MG63 (cell line): ENCODE results near the gene ADGRV1. TPM values are rescaled to one million over a fixed set of nuclear protein-coding genes. Genes with fewer than 3 reads are reported as not detected.

ENCODE experiments used
- DNase-seq: peaks from one replicate; pipeline ENCODE4 v3.0.0-alpha.2; 2020
- H3K27me3 ChIP-seq: fragments of 250-450 bp; sonication (Bioruptor Pico); 2 replicates; pipeline ENCODE4 v1.5.1; 2020; ENCODE audit warnings: mild to moderate bottlenecking, moderate library complexity
- H3K36me3 ChIP-seq: fragments of 250-450 bp; sonication (Bioruptor Pico); 2 replicates; pipeline ENCODE4 v1.5.1; 2020; ENCODE audit warnings: mild to moderate bottlenecking, moderate library complexity
- H3K4me3 ChIP-seq: fragments of 250-450 bp; sonication (Bioruptor Pico); 2 replicates; pipeline ENCODE4 v1.5.1; 2020; ENCODE audit warnings: mild to moderate bottlenecking, moderate library complexity
- H3K9me3 ChIP-seq: fragments of 250-450 bp; sonication (Bioruptor Pico); 2 replicates; pipeline ENCODE4 v1.5.1; 2020; ENCODE audit warnings: mild to moderate bottlenecking, moderate library complexity
- total RNA-seq: library from RNA; depleted of rRNA; stranded (reverse); fragments of >200 nt; shearing (Covaris generic); gene quantifications from 2 replicates; pipeline ENCODE4 v1.2.3, GENCODE V29; 2014; ENCODE audit warnings: low replicate concordance; rRNA removed

ADGRV1 gene
- 0.13 TPM in 1 of 2 replicates, not detected in the other for total RNA-seq

DNA sequence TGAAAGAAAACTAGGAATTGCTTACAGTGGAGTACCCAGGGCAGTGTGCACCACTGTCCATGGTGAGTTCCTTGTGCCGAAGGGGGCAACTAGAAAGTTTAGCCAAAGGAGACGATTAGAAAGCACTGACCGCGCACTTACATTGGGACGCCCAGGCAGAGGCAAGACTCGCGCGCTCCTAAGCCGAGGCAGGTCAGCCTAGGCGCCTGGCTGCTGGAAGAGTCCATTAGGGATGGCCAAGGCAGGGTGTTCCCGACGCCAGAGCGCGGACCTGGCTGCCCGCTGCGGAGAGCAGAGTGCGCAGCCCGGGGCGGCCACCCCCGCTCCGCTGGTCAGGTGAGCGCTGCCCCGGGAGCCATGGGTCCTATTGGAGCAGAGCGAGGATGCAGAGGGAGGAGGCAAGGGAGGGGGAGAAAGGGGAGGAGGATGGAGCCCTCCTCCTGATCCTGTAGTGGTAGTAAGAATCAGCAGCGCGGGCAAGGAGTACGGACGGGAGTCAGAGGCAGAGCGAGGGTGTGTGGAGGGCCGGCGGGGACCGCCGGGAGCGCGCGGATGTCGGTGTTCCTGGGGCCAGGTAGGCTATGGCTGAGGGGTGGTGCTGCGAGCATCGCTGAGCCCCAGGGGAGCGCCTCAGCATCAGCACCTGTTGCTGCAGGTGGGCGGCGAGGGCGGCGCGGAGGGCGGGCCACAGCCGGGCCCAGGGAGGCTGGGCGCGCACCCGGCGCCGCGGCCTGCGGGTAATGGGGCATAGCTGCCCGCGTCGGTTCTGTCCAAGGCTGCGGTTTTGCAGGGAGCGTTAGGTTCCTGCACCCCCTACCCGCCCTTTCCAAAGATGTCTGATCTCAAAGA is at the start of gene ADGRV1:
TSS of gene ADGRV1 (plus strand) at position 454 of the 849 bp plus-strand sequence. CDS start at position 553, 99 bp downstream.
- H3K9me3 ChIP-seq = no peaks in the 10 kb centered on the region
- peaks cover 85% of the 10 kb centered on the region for H3K27me3 ChIP-seq
- no peaks in the 10 kb centered on the region for H3K36me3 ChIP-seq
- no peak within 1 kb of the TSS; the same call in 1 of the 2 replicates for H3K4me3 ChIP-seq
- DNase-seq = peak; percentile 59

DNA sequence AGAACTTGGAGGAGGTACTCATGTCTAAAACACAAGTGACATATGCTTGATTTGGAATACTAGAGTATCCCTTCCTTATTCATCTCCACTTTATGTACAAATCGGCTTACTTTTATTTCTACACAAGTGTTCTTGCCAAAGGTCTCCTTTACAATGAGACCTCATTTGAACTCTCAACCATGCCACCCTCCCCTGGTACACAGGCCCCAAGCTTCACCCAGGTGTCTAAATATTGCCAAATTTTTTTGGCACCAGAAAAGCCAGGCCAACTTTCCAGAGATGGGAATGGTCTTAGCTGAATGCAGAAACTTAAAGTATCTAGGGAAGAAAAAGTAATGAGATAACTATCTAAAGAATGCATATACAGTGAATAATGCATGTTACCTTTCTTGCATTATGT is 48.2 kb upstream of the ADGRV1 start:
- Histone ChIP-seq H3K27me3 (no peaks in the 10 kb centered on the region), H3K4me3 (no peak overlapping the region), H3K9me3 (no peaks in the 10 kb centered on the region), H3K36me3 (peaks cover 2% of the 10 kb centered on the region)
- DNase-seq = no peak

DNA sequence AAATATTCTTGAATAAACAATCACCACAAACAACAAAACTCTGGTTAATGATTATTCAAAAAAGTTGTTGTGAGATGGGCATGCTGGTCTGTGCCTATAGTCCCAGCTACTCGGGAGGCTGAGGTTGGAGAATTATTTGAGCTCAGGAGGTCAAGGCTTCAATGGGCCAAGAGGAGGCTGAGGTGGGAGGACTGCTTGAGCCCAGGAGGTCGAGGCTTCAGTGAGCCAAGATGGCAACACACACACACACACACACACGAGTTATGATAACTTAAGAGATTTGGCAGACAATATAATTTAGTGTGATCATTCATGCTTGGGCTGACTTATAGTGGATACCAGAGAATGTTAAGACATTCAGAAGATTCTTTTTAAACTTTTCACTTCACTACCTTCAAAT is 44.1 kb upstream of the ADGRV1 start:
- Histone ChIP-seq H3K36me3 (peaks cover 25% of the 10 kb centered on the region), H3K4me3 (no peak overlapping the region), H3K9me3 (no peaks in the 10 kb centered on the region), H3K27me3 (no peaks in the 10 kb centered on the region)
- no peak for DNase-seq

- Histone ChIP-seq H3K27me3 (no peaks in the 10 kb centered on the region), H3K4me3 (no peak overlapping the region), H3K9me3 (no peaks in the 10 kb centered on the region), H3K36me3 (peaks cover 49% of the 10 kb centered on the region)
- DNase-seq = no peak
Observed at GRCh38 chr5:90518661-90519060, 39.9 kb upstream of the ADGRV1 start.

- DNase-seq = no peak
- no peaks in the 10 kb centered on the region for H3K9me3 ChIP-seq
- H3K4me3 ChIP-seq = no peak overlapping the region
- H3K36me3 ChIP-seq = peaks cover 52% of the 10 kb centered on the region
- H3K27me3 ChIP-seq = no peaks in the 10 kb centered on the region
Observed at GRCh38 chr5:90519081-90519480, 39.5 kb upstream of the ADGRV1 start.

- DNase-seq = no peak
- H3K36me3 ChIP-seq = peaks cover 17% of the 10 kb centered on the region
- peaks cover 20% of the 10 kb centered on the region for H3K27me3 ChIP-seq
- H3K9me3 ChIP-seq = no peaks in the 10 kb centered on the region
- peak overlapping the region; percentile 85 for H3K4me3 ChIP-seq
Observed at GRCh38 chr5:90528601-90529193, 29.9 kb upstream of the ADGRV1 start.

- peak; percentile 99 for DNase-seq
- Histone ChIP-seq H3K4me3 (peak within 1 kb of the TSS; percentile 85), H3K36me3 (peaks cover 11% of the 10 kb centered on the region), H3K9me3 (no peaks in the 10 kb centered on the region), H3K27me3 (peaks cover 26% of the 10 kb centered on the region)
Observed at GRCh38 chr5:90529194-90529938, 29.2 kb upstream of the ADGRV1 start, which contains the start of gene LYSMD3. Gene LYSMD3, minus strand, starts transcription at chr5:90529584. Its CDS starts 4,295 bp downstream, at chr5:90525289.

DNA sequence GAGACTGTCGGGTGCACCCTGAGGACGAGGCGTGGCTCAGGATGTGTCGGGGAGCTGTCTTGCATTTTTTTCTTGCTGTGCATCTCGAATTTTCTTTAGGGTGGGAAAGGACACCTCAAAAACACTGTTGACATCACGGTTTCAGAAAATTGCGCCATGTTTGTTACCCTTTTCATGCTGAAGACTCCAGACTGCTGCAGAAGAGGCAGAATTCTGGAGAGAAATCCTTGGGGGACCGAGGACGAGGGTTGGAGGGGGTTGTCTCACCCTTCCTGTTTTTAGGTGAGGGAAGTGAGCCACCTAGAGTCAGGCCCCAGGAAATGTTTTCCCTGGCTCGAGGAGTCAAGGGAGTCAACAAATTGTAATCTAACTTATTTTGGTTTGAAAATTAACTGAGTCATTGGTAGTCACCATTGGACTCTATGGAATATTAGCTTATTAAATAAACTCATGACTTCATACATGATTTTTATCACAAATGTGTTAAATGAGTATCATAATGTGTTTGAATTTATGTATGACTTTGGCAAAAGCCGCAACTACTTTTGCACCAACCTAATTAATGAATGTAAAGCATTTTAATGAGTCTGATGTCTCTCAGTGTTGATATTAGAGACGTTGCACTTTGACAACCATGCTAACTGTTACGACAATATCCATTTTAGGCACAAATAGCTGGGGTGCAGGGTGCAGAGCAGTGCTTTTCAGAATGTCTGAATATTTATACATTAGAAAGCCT is 28.5 kb upstream of the ADGRV1 start:
- no peaks in the 10 kb centered on the region for H3K9me3 ChIP-seq
- peak overlapping the region; percentile 85 for H3K4me3 ChIP-seq
- DNase-seq = peak; percentile 83
- peaks cover 4% of the 10 kb centered on the region for H3K36me3 ChIP-seq
- peaks cover 32% of the 10 kb centered on the region for H3K27me3 ChIP-seq

DNA sequence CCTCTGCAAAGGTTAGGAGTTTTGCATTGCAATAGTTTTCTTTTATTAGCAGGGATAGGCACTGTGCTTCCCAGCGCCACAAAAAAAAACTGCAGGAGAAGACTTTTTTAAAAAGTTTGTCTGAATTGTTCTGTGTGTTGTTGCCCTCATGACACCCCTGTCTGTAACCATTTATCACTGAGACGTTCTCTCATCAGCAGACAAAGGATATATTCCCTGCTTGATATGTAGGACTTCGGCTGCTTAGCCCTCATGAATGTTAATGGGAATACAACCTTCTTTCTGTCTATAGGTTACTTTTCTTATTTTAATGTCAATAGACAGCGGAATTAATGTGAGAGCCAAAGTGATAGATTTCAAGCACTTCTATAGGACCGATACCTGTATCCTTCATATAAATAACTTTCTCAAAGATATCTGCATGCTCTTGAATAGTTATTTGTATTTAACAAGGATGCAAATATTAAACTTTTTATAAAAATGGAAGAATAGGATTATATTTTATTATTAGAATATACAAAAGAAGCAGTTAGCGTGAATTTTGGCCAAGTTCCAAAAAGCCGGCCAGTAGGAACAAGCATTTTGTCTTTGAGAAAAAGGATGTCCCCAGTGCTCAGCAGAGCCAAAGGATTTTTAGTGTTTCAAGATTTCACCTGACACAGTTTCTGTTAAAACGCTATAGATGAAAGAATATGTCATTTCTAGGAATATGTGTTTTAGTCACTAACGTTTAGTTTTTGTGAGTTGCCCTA is 27.7 kb upstream of the ADGRV1 start:
- Histone ChIP-seq H3K9me3 (no peaks in the 10 kb centered on the region), H3K27me3 (peaks cover 32% of the 10 kb centered on the region), H3K4me3 (no peak overlapping the region), H3K36me3 (peaks cover 2% of the 10 kb centered on the region; the same call in 1 of the 2 replicates)
- no peak for DNase-seq

GRCh38 chr5:90533794-90534193 is 24.8 kb upstream of the ADGRV1 start:
- H3K9me3 ChIP-seq = no peaks in the 10 kb centered on the region
- no peak overlapping the region for H3K4me3 ChIP-seq
- H3K27me3 ChIP-seq = peaks cover 36% of the 10 kb centered on the region
- H3K36me3 ChIP-seq = no peaks in the 10 kb centered on the region
- no peak for DNase-seq

DNA sequence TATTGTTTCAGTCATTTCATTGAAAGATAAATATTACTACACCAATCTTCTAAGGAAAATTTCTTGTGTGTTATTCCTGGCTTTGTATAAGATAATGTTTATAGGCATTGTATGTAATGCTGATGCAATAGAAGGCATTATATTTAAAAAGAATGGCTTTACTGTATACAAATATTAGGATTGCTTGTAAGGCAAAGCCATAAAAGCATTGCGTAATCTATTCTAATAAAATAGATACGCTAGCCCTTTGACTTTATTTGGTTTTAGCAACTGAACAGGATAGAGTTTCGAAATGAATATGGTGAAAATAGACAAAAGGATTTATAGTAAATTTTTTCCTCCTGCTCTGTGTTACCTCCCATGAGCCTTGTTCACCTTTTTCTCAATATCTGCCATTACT is 23.7 kb upstream of the ADGRV1 start:
- DNase-seq = no peak
- Histone ChIP-seq H3K36me3 (no peaks in the 10 kb centered on the region), H3K9me3 (no peaks in the 10 kb centered on the region), H3K4me3 (no peak overlapping the region), H3K27me3 (peaks cover 36% of the 10 kb centered on the region)

- H3K9me3 ChIP-seq = no peaks in the 10 kb centered on the region
- no peak overlapping the region for H3K4me3 ChIP-seq
- H3K36me3 ChIP-seq = no peaks in the 10 kb centered on the region
- DNase-seq = no peak
- peaks cover 34% of the 10 kb centered on the region for H3K27me3 ChIP-seq
Observed at GRCh38 chr5:90542827-90543519, 15.6 kb upstream of the ADGRV1 start.

- Histone ChIP-seq H3K9me3 (no peaks in the 10 kb centered on the region), H3K4me3 (no peak overlapping the region), H3K27me3 (peaks cover 43% of the 10 kb centered on the region), H3K36me3 (no peaks in the 10 kb centered on the region)
- no peak for DNase-seq
Observed at GRCh38 chr5:90545511-90545910, 13.1 kb upstream of the ADGRV1 start.

GRCh38 chr5:90546216-90546837 is 12.3 kb upstream of the ADGRV1 start:
- Histone ChIP-seq H3K4me3 (no peak overlapping the region), H3K9me3 (no peaks in the 10 kb centered on the region), H3K27me3 (peaks cover 43% of the 10 kb centered on the region), H3K36me3 (no peaks in the 10 kb centered on the region)
- DNase-seq = no peak

- H3K4me3 ChIP-seq = no peak overlapping the region
- peaks cover 44% of the 10 kb centered on the region for H3K27me3 ChIP-seq
- H3K36me3 ChIP-seq = no peaks in the 10 kb centered on the region
- DNase-seq = no peak
- no peaks in the 10 kb centered on the region for H3K9me3 ChIP-seq
Observed at GRCh38 chr5:90547072-90547536, 11.5 kb upstream of the ADGRV1 start.
